Heart left ventricle (tissue), 16 donors: ENCODE data around the gene DOCK2. TPM values are rescaled to one million over a fixed set of nuclear protein-coding genes. Genes with fewer than 3 reads are reported as not detected.

Source experiments
- ATAC-seq, 4 donors: fragments of 200-7000 bp; cut with Tn5 transposase; one replicate each; pipeline ENCODE4 v1.9.1; 2020 to 2022; ENCODE audit warnings: moderate library complexity in 4 of 4, mild to moderate bottlenecking in 3 of 4, moderate number of reproducible peaks in 1 of 4
- DNase-seq, 5 donors: peaks; one replicate each; pipeline ENCODE4 v3.0.0-alpha.2; 2020
- H3K27ac ChIP-seq, 12 donors: fragments of 200-600 bp; sonication (generic) in 4 of 12; one replicate each; pipeline versions ENCODE4 v1.5.0 to v1.8.0; 2016 to 2022; ENCODE audit warnings: mild to moderate bottlenecking in 2 of 12
- H3K27me3 ChIP-seq, 9 donors: fragments of 200-600 bp; sonication (generic) in 2 of 9; one replicate each; pipeline versions ENCODE4 v1.5.1 to v1.8.0; 2016 to 2022; ENCODE audit warnings: mild to moderate bottlenecking in 3 of 9
- H3K36me3 ChIP-seq, 9 donors: fragments of 200-600 bp; sonication (generic) in 2 of 9; one replicate each; pipeline versions ENCODE4 v1.5.0 to v1.8.0; 2018 to 2022; ENCODE audit warnings: mild to moderate bottlenecking in 2 of 9
- H3K4me1 ChIP-seq, 12 donors: fragments of 200-600 bp; sonication (generic) in 4 of 12; one replicate each; pipeline versions ENCODE4 v1.5.0 to v1.8.0; 2016 to 2022; ENCODE audit warnings: mild to moderate bottlenecking in 3 of 12
- H3K4me3 ChIP-seq, 12 donors: fragments of 200-600 bp; sonication (generic) in 4 of 12; one replicate each; pipeline versions ENCODE4 v1.5.0 to v1.8.0; 2017 to 2022; ENCODE audit warnings: mild to moderate bottlenecking in 9 of 12, moderate library complexity in 4 of 12
- H3K9me3 ChIP-seq, 12 donors: fragments of 200-600 bp; sonication (generic) in 4 of 12; one replicate each; pipeline versions ENCODE4 v1.5.0 to v1.8.0; 2016 to 2022; ENCODE audit warnings: mild to moderate bottlenecking in 1 of 12
- CTCF ChIP-seq, 12 donors: fragments of 200-600 bp; sonication (generic) in 4 of 12; IDR thresholded peaks; one replicate each; pipeline versions ENCODE4 v1.5.0 to v1.8.0; 2018 to 2022; ENCODE audit warnings: antibody characterized with exemption in 12 of 12, mild to moderate bottlenecking in 5 of 12
- POLR2A ChIP-seq, 2 donors: fragments of 450-650 bp; IDR thresholded peaks; one replicate each; pipeline ENCODE4 v1.6.1; 2017; ENCODE audit warnings: antibody characterized with exemption in 2 of 2, mild to moderate bottlenecking in 2 of 2, moderate library complexity in 2 of 2
- whole genome bisulfite sequencing, 4 donors: extraction: QIAGEN DNeasy Blood & Tissue Kit in 2 of 4; methylation state at CpG; one replicate each; pipeline versions ENCODE4 v1.1.5 to v1.1.7; 2013 to 2018; 5-methylcytosine and 5-hydroxymethylcytosine counted together
- intact Hi-C, 10 donors: fragments of 100-400 bp; cut with DNase I; formaldehyde crosslinking; loops; one replicate each; pipeline versions ENCODE4 v1.11.1 to v1.14.2; 2022
- polyA plus RNA-seq, 2 donors: library from polyadenylated mRNA; stranded (reverse); fragments of 200-250 nt; gene quantifications; one replicate each; pipeline ENCODE4 v1.2.3, GENCODE V29; 2013
- total RNA-seq, 9 donors: library from RNA; depleted of rRNA in 2 of 9; stranded (reverse); fragments of >200 nt in 2 of 9; fragmentation: NEBNext Ultra II Directional in 3 of 9; extraction: Animal tissue kit (Norgen Biotek cat#: 25700) in 3 of 9; gene quantifications; one replicate each; pipeline versions ENCODE4 v1.1.0 to v1.2.4, GENCODE V29; 2016 to 2023
- donor health status: ischemic (EF 13 %, LVEDD 7.1; RV severe dilation, severe dysfunction).
- donor health status: healthy with polysubstance abuse.
- donor health status: DM: no; HTN: yes; CAD: no.
- donor health status: DM: no; HTN: no; CAD: no.
- donor health status: ischemic (EF 25% LVEDD 6.9; RV normal size, moderate dysfunction).
- donor health status: ischemic (EF 25% LVEDD 5.7; RV mildly dilated, moderate dysfunction).
- donor health status: healthy.
- donor health status: DM: yes; HTN: yes; CAD: no.
- donor health status: ischemic (EF 35%, LVEDD 5.7; RV mildly dilated, moderate dysfunction).
- donor health status: nonischemic (EF 11% LVEDD 7.7; RV severe dilation, severe dysfunction).
- donor health status: DM: yes; HTN: yes; CAD: no.
- donor health status: PGD.
- donor health status: ischemic (EF 29% LVEDD 5.4; RV normal size, mild dysfunction).
- donor health status: nonischemic (EF 23%, LVEDD 6.1; RV moderate dilation, normal function).

Gene DOCK2
- total and polyA plus RNA-seq, 11 donors = 0.80 to 59.5 (median 4.6) TPM

- WGBS, 4 donors = 83 to 93% (median 88%) methylated on average over 2 of the region's 2 CpGs
- no peak for ATAC-seq
- Histone ChIP-seq H3K36me3 (peaks cover 0 to 58% (median 0%) of the 10 kb centered on the region in 9 donors), H3K4me3 (no peak overlapping the region), H3K27ac (no peak overlapping the region), H3K9me3 (peaks cover 0 to 7% (median 0%) of the 10 kb centered on the region in 12 donors), H3K4me1 (peaks cover 0 to under 1% (median 0%) of the 10 kb centered on the region in 12 donors), H3K27me3 (no peaks in the 10 kb centered on the region)
- intact Hi-C loops = no loop called here
- no peak for DNase-seq
- TF ChIP-seq CTCF (IDR thresholded peaks at IDR 0.05) (no peak), POLR2A (IDR thresholded peaks at IDR 0.05) (no peak)
Observed at GRCh38 chr5:169762338-169763095, 125.4 kb downstream of the DOCK2 start.

GRCh38 chr5:169763376-169764017 lies 126.4 kb downstream of the DOCK2 start:
- no peaks in the 10 kb centered on the region for H3K27me3 ChIP-seq
- TF ChIP-seq POLR2A (IDR thresholded peaks at IDR 0.05) (no peak), CTCF (IDR thresholded peaks at IDR 0.05) (no peak)
- intact Hi-C loops = no loop called here
- WGBS, 4 donors = 67 to 76% (median 71%) methylated on average over 6 to 8 of the region's 8 CpGs
- ATAC-seq = peak in 1 of 4 donors; percentile 37
- DNase-seq = no peak
- H3K4me3 ChIP-seq = no peak overlapping the region
- H3K9me3 ChIP-seq = peaks cover 0 to 7% (median 0%) of the 10 kb centered on the region in 12 donors
- peaks cover 0 to 67% (median 0%) of the 10 kb centered on the region in 9 donors for H3K36me3 ChIP-seq
- peaks cover 0 to 8% (median 0%) of the 10 kb centered on the region in 12 donors for H3K4me1 ChIP-seq
- no peak overlapping the region for H3K27ac ChIP-seq

GRCh38 chr5:169764018-169764378 lies 126.9 kb downstream of the DOCK2 start:
- Histone ChIP-seq H3K27ac (no peak overlapping the region), H3K9me3 (peaks cover 0 to 7% (median 0%) of the 10 kb centered on the region in 12 donors), H3K27me3 (no peaks in the 10 kb centered on the region), H3K36me3 (peaks cover 0 to 68% (median 0%) of the 10 kb centered on the region in 9 donors), H3K4me1 (peaks cover 0 to 11% (median 0%) of the 10 kb centered on the region in 12 donors), H3K4me3 (no peak overlapping the region)
- 50 to 60% (median 58%) methylated on average over 5 of the region's 5 CpGs for WGBS, 4 donors
- intact Hi-C loops = no loop called here
- TF ChIP-seq CTCF (IDR thresholded peaks at IDR 0.05) (no peak), POLR2A (IDR thresholded peaks at IDR 0.05) (no peak)
- no peak for ATAC-seq
- DNase-seq = no peak
